HG03354 (cell line): ENCODE results near the gene CAMTA2.

Experiments used
- ATAC-seq: cut with Tn5 transposase; IDR thresholded peaks from one replicate; pipeline ENCODE4 v1.9.1; 2021; ENCODE audit warnings: mild to moderate bottlenecking; ENCODE audit not compliant: unreplicated experiment, poor library complexity, severe bottlenecking

The CAMTA2 gene

GRCh38 chr17:5003214-5003867 is 15.9 kb upstream of the CAMTA2 start:
- ATAC-seq: no peak

- no peak for ATAC-seq
These were observed 14.8 kb upstream of the CAMTA2 start for GRCh38 chr17:5002121-5002788.

- ATAC-seq: no peak
These were observed 12.8 kb upstream of the CAMTA2 start for GRCh38 chr17:5000237-5000639.

GRCh38 chr17:4999430-5000093 is 12.1 kb upstream of the CAMTA2 start:
- no peak for ATAC-seq

GRCh38 chr17:4998732-4999429 is 11.4 kb upstream of the CAMTA2 start:
- ATAC-seq: no peak

GRCh38 chr17:4998027-4998731 is 10.7 kb upstream of the CAMTA2 start:
- peak; percentile 8 for ATAC-seq

GRCh38 chr17:4997302-4998026 is 10.0 kb upstream of the CAMTA2 start, which contains the start of the genes INCA1 and KIF1C:
Gene INCA1 (minus strand): TSS chr17:4997522. CDS start chr17:4994437, 3,085 bp downstream.
Gene KIF1C (plus strand): TSS chr17:4997950. CDS start chr17:5000247, 2,297 bp downstream.
- peak; percentile 87 for ATAC-seq

- no peak for ATAC-seq
These were observed 6.7 kb upstream of the CAMTA2 start for GRCh38 chr17:4994081-4994595.

- no peak for ATAC-seq
These were observed 492 bp upstream of the CAMTA2 start for GRCh38 chr17:4987767-4988567.

GRCh38 chr17:4986403-4986802 is 1.1 kb downstream of the CAMTA2 start:
- no peak for ATAC-seq

GRCh38 chr17:4982305-4982704 is 5.2 kb downstream of the CAMTA2 start:
- no peak for ATAC-seq

- no peak for ATAC-seq
These were observed 6.7 kb downstream of the CAMTA2 start for GRCh38 chr17:4980644-4981216.

GRCh38 chr17:4978726-4979125 is 8.7 kb downstream of the CAMTA2 start:
- no peak for ATAC-seq

GRCh38 chr17:4974115-4974670 is 13.3 kb downstream of the CAMTA2 start:
- no peak for ATAC-seq

GRCh38 chr17:4973256-4974114 is 14.0 kb downstream of the CAMTA2 start:
- ATAC-seq: no peak

GRCh38 chr17:4972752-4973151 is 14.7 kb downstream of the CAMTA2 start:
- no peak for ATAC-seq

GRCh38 chr17:4972322-4972721 is 15.2 kb downstream of the CAMTA2 start:
- ATAC-seq: no peak
